ENCODE measurements around the gene SIAE. TPM values are rescaled to one million over a fixed set of nuclear protein-coding genes. Genes with fewer than 3 reads are reported as not detected.

SIAE gene
- total and polyA plus RNA-seq, 4 donors, result 18.7 to 37.1 (median 26.7) TPM

- peaks cover 0 to 5% (median 0%) of the 10 kb centered on the region in 4 donors for H3K36me3 ChIP-seq (ENCODE audit: control insufficient read depth in 4 of 4, insufficient read depth in 4 of 4, low read length in 4 of 4)
- no peak overlapping the region for H3K27ac ChIP-seq (ENCODE audit: low read depth in 1 of 2, low read length in 1 of 2)
- 22 to 26% methylated on average over 16 of the region's 16 CpGs for WGBS, 2 donors
- ATAC-seq (ENCODE audit: insufficient read depth, low FRiP score), result peak; percentile 76
- no peak overlapping the region for H3K4me3 ChIP-seq
- H3K9me3 ChIP-seq (ENCODE audit: control insufficient read depth in 4 of 4, insufficient read depth in 3 of 4, low read length in 3 of 4), result no peaks in the 10 kb centered on the region
- H3K9ac ChIP-seq (ENCODE audit: insufficient read depth in 1 of 2, low read length in 2 of 2), result no peak overlapping the region
- TF ChIP-seq CTCF (IDR thresholded peaks at IDR 0.05; ENCODE audit: control extremely low read depth, extremely low read depth), result peak; percentile 55
- no peaks in the 10 kb centered on the region for H3K4me1 ChIP-seq (ENCODE audit: control insufficient read depth in 5 of 5, insufficient read depth in 5 of 5, low read length in 5 of 5)
- H3K27me3 ChIP-seq (ENCODE audit: control insufficient read depth in 3 of 3, insufficient read depth in 3 of 3, low read length in 2 of 3), result no peaks in the 10 kb centered on the region
- DNase-seq, result peak; percentile 71 to 77 (median 76)
These were observed 28.9 kb downstream of the SIAE start for GRCh38 chr11:124644426-124645280.

- Histone ChIP-seq H3K36me3 (ENCODE audit: control insufficient read depth in 4 of 4, insufficient read depth in 4 of 4, low read length in 4 of 4) (peaks cover 0 to 1% (median under 1%) of the 10 kb centered on the region in 4 donors), H3K27ac (ENCODE audit: low read depth in 1 of 2, low read length in 1 of 2) (no peak overlapping the region), H3K9me3 (ENCODE audit: control insufficient read depth in 4 of 4, insufficient read depth in 3 of 4, low read length in 3 of 4) (no peaks in the 10 kb centered on the region), H3K9ac (ENCODE audit: insufficient read depth in 1 of 2, low read length in 2 of 2) (no peak overlapping the region), H3K27me3 (ENCODE audit: control insufficient read depth in 3 of 3, insufficient read depth in 3 of 3, low read length in 2 of 3) (no peaks in the 10 kb centered on the region), H3K4me1 (ENCODE audit: control insufficient read depth in 5 of 5, insufficient read depth in 5 of 5, low read length in 5 of 5) (no peaks in the 10 kb centered on the region), H3K4me3 (no peak overlapping the region)
- ATAC-seq (ENCODE audit: insufficient read depth, low FRiP score), result no peak
- no peak for TF ChIP-seq CTCF (IDR thresholded peaks at IDR 0.05; ENCODE audit: control extremely low read depth, extremely low read depth)
- DNase-seq, result no peak
- 37 to 48% methylated on average over 3 of the region's 3 CpGs for WGBS, 2 donors
These were observed 29.7 kb downstream of the SIAE start for GRCh38 chr11:124643605-124644425.

GRCh38 chr11:124643042-124643604, 30.4 kb downstream of the SIAE start:
- H3K9me3 ChIP-seq (ENCODE audit: control insufficient read depth in 4 of 4, insufficient read depth in 3 of 4, low read length in 3 of 4), result no peaks in the 10 kb centered on the region
- ATAC-seq (ENCODE audit: insufficient read depth, low FRiP score) (no peak), DNase-seq (no peak)
- TF ChIP-seq CTCF (IDR thresholded peaks at IDR 0.05; ENCODE audit: control extremely low read depth, extremely low read depth), result no peak
- no peak overlapping the region for H3K27ac ChIP-seq (ENCODE audit: low read depth in 1 of 2, low read length in 1 of 2)
- no peak overlapping the region for H3K4me3 ChIP-seq
- no peaks in the 10 kb centered on the region for H3K27me3 ChIP-seq (ENCODE audit: control insufficient read depth in 3 of 3, insufficient read depth in 3 of 3, low read length in 2 of 3)
- no peaks in the 10 kb centered on the region for H3K4me1 ChIP-seq (ENCODE audit: control insufficient read depth in 5 of 5, insufficient read depth in 5 of 5, low read length in 5 of 5)
- 81 to 88% methylated on average over 10 of the region's 10 CpGs for WGBS, 2 donors
- H3K9ac ChIP-seq (ENCODE audit: insufficient read depth in 1 of 2, low read length in 2 of 2), result no peak overlapping the region
- H3K36me3 ChIP-seq (ENCODE audit: control insufficient read depth in 4 of 4, insufficient read depth in 4 of 4, low read length in 4 of 4), result peaks cover 0 to 5% (median under 1%) of the 10 kb centered on the region in 4 donors

Measured in lung (tissue), 12 donors.